IPS-11a (cell line): ENCODE data around the gene NELL1.

Experiments used
- H3K4me3 ChIP-seq: one replicate; pipeline ENCODE4 v1.5.1; 2013; ENCODE audit warnings: low read depth, low read length, control low read depth

The NELL1 gene

DNA sequence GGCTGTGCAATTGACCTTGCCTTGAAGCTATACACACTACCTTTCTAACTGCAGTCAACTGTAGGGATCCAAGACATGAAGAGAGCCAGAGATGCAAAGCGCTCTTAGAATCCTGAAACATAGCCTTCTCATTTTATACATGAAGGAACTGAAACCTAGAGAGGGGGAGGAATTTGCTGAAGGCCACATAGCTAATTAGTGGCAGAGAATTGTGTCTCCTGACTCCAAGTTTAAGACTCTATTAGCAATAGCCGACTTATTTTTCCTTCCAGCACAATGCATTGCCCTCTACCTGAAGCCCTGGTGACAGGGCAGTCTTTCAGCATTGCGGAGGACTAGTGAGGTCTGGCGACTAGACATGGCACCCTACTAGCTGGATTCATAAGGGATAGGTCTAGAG is 796.5 kb downstream of the NELL1 start:
- no peak overlapping the region for H3K4me3 ChIP-seq

DNA sequence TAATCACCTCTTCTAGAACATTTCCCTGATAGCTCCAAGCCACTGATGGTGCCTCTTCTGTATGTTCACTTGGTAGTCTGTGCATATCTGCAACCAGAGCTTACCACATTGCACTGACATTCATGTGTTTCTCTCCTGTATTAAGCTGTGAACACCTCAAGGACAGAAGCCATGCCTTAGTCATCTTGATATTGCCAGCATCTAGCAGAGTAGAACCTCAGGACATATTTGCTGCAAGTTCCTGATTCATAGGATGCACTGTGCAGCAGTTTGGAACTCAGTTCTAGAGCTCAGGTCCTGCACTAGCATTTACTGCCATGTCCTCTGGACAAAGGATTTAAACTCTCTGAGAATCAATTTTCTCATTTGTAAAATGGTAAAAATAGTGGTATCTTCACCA is 801.1 kb downstream of the NELL1 start:
- H3K4me3 ChIP-seq: no peak overlapping the region

DNA sequence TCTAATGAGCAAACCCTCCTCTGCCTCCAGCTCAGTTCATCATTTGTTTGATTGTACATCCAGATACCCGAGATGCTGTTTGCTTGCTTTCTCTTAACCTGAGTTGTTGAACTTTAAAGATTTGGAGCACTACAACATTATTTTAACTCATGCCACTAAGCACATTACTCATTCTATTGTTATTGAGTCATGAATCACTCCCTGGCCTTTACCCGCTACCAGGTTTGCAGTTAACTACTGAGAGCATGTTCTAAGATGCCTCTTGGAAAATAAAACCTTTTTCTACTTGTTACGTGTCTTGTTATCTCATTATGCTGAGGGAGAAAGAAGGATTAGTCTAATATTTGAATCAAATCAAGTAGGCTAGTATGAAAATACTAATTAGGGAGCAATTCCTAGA is 802.9 kb downstream of the NELL1 start:
- H3K4me3 ChIP-seq: no peak overlapping the region

DNA sequence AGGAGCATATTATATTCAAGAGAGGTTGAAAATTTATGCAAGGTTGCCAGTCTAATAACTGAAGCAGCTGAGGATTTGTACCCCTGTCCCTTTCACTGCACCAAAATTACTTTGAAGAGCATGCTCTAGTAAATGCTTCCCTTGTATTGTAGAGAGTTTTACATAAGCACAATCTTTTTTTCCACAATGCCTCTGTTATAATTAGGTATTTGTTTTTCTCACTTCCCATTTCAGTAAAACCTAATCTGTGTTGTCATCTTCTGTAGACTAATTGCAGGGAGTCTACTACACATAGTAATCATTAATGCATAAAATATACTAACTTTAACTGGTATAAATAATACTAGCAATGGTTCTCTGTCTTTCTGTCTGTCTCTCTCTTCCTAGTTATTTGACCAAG is 805.1 kb downstream of the NELL1 start:
- no peak overlapping the region for H3K4me3 ChIP-seq

DNA sequence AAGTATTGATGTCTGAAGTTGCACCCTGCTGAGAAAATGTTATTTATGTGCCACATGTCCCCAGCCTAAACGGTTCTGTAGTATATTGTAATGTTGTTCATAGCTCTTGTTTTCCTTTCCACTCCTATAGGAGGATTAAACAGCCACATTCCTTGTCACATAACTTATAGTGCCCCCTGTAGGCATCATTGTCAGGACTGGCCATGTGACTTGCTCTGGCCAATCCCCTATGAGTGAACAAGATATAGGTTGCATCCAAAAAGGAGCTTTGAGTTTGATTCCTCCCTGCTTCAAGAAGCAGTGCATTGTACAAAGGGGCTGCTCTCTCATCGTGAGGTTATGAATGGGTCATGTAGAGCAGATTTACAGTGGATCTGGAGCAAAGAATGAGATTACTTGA is 805.9 kb downstream of the NELL1 start:
- H3K4me3 ChIP-seq: no peak overlapping the region

DNA sequence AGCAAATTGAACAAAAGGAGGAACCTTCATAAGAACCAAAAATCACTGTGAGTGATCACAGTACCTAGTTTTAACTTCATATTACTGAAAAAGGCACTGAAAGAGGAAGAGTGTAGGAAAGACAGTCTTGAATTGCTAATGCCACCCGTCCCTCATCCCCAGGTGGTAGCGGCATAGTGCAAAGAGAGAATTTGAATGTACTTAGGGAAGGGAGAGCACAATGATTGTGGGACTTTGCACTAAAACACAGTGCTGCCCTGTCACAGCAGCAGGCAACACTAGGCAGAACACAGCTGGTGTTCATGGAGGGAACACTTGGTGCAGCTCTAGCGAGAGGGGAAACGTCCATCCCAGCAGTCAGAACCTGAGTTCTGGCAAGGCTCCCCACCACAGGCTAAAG is 807.2 kb downstream of the NELL1 start:
- H3K4me3 ChIP-seq: no peak overlapping the region

DNA sequence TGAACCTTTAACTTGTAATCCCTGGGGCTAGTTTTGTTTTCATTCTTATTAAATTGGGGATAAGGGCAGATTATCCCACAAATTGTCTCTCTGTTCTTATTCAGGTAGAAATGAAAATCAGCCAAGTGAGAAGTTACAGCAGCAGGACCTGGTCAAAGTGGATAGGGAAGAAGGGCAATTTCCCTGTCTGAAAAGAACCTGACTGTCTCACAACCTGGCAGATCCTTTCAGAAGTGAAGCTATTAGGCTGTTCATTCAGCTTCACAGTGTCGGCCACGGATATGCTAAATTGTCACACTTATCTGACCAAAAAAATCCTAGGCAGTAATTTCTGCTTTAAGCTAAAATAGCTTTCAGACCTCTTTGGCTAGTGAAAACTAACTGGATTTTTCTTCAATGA is 810.9 kb downstream of the NELL1 start:
- H3K4me3 ChIP-seq: no peak overlapping the region

DNA sequence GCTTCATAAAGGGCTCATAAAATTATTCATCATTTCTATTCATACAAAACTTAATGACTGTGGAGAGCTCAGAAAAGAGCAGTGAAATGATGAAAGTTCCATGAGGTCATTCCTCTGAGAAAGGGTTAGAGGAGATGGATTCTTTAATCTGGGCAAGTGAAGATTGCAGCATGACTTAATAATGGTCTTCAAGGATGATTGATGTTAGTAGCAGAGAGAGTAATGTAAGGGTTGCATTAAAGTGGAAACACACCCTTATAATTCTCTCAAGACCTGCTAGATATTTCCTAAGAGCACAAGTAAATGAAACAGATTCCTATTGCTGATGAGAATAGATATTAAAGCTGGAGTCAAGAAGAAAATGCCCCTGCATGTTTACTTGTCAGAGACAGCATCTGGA is 811.9 kb downstream of the NELL1 start:
- H3K4me3 ChIP-seq: no peak overlapping the region

DNA sequence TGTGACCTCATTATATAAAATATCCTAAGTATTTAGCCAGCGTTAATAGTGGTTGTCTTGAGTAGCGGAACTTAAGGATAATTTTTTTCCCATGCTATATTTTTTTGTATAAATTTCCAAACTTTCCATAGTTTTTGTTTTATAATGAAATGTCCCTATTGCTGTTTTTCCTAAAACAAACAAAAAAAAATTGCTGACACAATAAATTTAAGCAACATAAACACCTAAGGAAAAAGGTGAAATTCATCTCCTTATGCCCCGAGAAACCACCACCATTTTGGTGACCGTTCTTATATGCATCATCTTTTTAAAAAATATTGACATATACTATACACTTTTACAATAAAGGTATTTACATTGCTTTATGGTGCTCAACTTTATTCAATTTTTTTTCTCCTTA is 814.7 kb downstream of the NELL1 start:
- H3K4me3 ChIP-seq: no peak overlapping the region

DNA sequence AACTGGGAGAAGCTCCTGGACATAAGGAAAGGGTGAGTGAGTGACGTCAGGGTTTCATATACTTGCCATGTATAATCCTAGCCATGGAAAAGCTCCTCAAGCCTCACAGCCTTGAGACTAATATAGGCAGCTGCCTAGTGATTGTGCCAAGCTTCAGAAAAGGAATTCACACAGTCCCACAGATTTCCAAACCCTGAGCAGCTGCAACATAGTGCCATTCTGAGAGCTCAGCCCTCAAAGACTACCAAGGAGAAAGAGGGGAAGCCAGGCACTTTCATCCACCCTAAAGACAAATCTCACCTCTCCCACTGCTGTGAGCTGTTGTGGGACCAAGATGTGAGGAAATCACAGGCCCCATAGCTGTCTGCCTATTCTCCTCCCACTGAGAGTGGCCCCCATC is 815.6 kb downstream of the NELL1 start:
- H3K4me3 ChIP-seq: no peak overlapping the region

DNA sequence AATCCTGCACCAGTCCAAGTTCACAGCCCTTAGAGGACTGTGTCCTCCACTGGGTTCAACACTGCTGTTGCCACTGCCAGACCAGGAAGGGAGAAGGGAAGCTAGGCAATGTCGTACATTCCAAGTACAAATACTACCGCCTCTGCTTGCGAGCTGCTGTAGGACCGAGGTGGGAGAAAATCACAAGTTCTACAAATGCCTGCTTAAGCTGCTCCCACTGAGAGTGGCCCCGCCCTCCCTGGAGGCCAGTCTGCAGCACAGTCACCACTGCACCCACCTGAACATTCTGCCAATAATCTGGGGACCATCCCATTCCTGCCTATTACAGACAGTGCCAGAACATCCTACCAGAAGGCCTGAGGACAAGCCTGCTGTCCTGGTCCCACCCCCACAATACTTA is 816.0 kb downstream of the NELL1 start:
- no peak overlapping the region for H3K4me3 ChIP-seq

DNA sequence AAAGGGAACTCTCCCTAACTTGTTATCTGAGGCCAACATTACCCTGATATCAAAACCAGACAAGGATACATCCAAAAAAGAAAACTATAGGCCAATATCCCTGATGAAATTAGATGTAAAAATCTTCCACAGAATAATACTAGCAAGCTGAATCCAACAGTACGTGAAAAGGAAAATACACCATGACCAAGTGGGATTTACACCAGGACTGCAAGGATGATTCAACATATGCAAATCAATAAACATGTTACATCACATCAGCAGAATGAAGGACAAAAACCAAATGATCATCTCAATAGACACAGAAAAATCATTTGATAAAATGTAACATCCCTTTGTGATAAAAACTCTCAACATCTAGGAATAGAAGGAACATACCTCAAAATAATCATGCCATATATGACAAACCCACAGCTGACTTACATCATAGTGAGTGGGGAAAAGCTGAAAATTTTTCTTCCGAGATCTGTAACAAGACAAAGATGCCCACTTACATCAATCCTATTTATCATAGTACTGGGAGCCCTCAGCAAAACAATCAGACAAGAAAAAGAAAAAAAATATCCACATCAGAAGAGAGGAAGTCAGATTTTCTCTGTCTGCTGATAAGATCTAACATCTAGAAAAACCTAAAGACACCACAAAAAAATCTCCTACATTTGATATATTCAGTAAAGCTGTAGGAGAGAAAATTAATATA is 820.2 kb downstream of the NELL1 start:
- H3K4me3 ChIP-seq: no peak overlapping the region

DNA sequence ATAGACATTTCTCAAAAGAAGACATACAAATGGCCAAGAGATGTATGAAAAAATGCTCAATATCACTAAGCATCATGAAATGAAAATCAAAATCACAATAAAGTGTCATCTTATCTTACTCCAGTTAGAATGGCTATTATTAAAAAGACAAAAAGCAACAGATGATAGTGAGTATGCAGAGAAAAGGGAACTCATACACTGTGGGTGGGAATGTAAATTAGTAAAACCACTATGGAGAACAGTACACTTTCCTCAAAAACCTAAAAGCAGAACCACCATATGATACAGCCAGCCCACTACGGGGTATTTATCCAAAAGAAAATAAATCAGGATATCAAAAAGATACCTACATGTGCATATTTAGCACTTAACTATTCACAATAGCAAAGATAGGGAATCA is 823.5 kb downstream of the NELL1 start:
- no peak overlapping the region for H3K4me3 ChIP-seq

DNA sequence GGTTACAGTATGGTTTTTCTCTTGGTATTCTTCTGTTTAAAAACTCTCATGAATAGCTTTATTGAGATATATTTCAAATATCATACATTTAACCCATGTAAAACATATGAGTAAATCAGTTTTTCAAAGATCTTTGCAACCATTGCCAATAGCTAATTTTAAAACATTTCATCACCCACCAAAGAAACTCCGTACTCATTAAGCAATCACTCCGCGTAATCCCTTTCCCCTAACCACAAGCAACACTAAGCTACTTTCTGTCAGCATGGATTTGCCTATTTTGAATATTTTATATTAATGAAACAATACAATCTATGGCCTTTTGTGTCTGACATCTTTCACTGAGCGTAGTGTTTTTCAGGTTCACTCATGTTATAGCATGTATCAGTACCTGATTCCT is 825.6 kb downstream of the NELL1 start:
- H3K4me3 ChIP-seq: no peak overlapping the region

DNA sequence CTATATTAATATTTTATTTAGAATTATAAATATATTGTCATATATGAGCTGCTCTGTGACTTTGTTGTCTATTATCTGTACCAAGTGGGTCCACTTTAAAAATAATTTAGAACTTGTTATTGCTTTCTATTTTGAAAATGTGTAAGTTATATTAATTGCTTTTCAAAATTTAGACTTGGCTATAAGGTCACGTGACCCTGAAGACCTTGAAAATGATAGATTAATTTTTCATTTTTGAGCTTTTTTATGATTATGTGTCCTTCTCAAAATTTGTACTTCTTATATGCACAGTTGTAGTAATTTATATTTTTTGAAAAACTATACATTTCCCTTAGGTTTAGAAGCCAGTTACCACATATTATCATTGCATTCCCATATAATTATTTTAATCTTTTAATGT is 826.5 kb downstream of the NELL1 start:
- H3K4me3 ChIP-seq: no peak overlapping the region

DNA sequence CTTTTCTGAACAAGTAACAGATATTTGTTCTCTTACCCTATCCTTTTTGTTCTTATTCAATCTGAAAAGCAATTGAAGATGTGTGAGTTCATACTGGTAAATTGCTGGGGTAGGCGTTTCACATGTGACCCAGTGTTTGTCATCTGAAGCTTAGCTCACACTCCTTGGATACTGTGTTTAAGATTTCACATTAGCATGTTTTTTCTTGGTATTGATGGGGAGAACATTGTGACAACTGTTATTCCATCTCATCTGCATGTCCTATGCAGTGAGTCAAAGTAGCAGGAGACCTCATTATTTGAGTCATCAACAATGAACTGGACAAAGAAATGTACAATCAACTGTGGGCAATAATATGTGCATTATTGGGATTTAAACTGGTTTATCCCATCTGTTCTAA is 831.9 kb downstream of the NELL1 start:
- no peak overlapping the region for H3K4me3 ChIP-seq

DNA sequence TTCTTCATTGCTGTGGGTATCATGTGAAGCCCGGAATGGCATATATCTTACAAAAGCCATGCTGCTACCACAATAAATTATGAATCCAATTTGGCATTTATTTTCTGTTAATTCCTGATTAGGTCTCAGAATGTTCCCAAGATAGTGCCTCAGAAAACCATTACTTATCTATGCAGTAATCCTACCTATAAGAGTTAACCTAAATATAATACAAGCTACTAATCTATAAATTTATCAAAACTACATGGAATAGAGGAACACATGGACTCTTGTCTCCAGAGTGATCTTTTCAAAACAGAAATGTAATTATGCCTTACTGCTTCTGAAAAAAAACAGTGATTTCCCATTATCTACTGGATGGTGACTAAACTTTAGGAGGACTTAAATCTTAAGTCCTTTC is 835.7 kb downstream of the NELL1 start:
- no peak overlapping the region for H3K4me3 ChIP-seq

DNA sequence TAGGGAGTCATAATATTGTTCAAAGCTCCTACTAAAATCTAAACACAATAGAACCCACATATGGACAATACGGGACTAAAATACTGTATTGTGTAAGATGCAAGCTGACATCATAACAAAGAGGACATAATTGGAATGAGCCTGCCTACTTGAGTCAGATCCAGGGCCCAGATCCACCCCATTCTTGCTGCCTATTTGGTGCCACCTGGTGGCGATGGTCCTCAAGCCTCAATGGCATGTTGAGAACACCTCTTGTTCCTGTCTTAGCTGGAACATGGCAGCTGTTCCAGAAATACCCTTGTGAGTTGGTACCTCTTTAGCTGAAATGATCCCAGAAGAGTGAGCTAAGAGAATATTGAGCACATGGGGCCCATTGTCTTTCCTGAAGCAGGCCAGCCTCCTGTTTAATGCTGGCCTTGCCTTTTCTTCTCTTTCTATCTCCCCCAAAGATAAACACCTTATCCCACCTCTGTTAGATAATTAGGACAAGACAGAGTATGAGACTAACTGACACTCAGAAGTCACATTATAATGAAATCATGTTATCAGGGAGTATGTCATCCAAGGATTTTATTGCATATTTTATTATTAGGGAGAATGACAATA is 842.6 kb downstream of the NELL1 start:
- H3K4me3 ChIP-seq: no peak overlapping the region

DNA sequence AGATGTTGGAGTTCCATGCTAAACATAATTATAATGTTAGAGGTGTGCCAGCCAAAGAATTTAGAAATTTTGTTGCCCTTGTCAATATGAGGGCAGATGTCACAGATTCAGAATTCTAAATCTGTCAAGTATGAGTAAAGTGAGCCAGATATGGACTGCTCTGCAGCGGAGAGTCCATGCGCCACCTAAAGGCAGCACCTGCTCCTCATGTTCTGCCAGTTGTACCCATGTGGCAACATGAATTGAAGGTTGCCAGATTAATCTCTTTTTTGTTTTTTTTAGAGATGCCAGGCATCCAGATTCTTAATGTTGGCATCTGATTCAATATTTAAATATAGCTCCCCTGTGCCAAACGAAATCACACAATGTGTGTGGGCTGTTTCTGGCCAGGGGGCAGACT is 844.9 kb downstream of the NELL1 start:
- no peak overlapping the region for H3K4me3 ChIP-seq

DNA sequence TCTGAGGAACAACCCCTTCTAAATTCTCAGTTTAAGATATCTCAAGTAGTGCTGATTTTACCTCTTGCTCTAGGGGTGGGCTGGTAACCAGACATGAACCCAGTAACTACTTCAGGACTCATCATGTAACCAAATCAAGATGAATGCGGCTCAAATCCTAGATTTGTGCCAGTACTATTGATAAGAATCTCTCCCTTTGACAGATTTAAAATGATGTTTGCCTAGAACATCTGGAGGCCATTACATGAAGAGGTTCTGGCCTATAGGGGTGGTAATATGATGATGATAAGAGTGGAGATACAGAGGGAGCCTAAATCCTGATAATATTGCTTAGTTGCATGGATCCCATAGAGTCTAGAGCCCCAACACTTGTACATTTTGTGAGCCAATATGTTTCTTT is 850.9 kb downstream of the NELL1 start:
- no peak overlapping the region for H3K4me3 ChIP-seq

DNA sequence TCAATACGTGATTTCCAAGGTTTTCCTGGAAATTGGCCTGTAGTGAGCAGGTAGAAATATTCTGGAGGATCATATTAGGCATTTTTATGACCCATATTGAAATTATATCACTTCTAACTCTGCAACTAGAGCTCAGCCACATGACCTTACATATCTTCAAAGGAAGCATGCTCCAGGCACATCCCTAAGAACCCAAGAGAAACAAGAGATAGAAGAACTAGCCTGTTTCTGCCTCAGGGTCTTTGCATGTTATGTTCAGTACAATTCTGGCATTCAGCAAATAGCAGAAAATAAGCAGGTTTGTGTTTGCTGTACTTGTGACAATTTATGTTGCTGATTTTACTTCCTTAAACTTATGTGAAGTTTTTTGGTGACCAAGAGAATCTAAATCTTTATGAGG is 859.8 kb downstream of the NELL1 start:
- no peak overlapping the region for H3K4me3 ChIP-seq

DNA sequence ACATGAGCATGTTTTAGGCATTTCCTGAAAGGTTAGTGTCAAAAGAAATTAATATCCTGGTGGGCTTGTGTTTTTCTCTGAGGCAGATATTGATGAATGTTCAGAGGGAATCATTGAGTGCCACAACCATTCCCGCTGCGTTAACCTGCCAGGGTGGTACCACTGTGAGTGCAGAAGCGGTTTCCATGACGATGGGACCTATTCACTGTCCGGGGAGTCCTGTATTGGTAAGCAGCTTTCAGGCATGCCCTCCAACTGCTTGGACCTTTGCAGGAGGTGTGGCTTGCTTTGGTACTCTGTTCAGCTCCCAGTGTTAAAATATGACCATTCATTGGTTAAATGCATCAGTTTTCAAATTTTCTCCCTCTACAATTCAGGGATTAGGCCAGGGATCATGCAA is 864.9 kb downstream of the NELL1 start:
- no peak overlapping the region for H3K4me3 ChIP-seq

DNA sequence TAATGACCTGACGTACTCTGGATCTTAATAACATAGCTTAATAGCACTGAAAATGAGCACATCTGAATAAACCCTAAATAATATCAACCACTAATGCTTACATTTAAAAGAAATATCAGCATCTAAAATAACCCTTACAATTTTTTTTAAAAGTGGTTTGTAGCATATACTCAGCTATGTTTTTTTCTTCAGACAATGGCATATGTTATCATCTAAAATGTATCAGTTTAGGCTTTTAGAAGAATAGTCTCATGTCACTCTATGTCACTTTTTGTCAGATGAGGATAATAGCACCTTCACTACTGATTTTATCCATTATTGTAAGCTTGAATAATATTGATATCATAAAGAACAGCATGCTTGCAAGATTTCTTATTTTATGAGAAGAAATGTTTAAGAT is 868.6 kb downstream of the NELL1 start:
- no peak overlapping the region for H3K4me3 ChIP-seq
